A549 (cell line): ENCODE results near the gene RIMBP3C.
"Not testable (repeated sequence)": the region's sequence is repeated elsewhere in the genome, so short reads cannot be mapped to it uniquely, and the experiment has no call there.

Experiments used
- TF ChIP-seq, protein P1 (sequence below): fragments of 200-600 bp; sonication (generic); IDR thresholded peaks from 2 replicates; pipeline ENCODE4 v1.6.1; 2016; ENCODE audit warnings: antibody characterized with exemption, mild to moderate bottlenecking, moderate library complexity
- TF ChIP-seq, protein P2 (sequence below): fragments of >200 bp; sonication (Bioruptor Twin); formaldehyde crosslinking; IDR thresholded peaks from 3 replicates; pipeline ENCODE4 v1.5.1; 2016

DNA sequence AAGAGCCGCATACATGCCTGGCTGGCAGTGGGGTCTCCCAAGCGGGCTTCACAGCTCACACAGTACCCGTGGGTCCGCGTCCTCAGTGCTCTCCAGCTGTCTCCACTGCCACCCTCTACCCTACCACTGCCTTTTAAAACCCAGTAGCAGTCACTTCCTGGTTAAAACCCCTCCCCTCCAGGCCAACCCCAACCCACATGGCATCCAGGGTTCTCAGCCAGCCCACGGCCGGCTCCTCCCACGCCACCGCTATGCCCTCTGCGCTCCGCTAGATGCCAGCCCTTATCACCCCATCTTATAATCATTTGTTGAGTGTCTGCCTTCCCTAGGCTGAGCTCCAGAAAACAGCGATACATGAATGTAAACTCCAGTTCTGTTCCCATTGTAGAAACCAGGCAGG, 37.1 kb downstream of the RIMBP3C start:
- TF ChIP-seq, protein P1, sequence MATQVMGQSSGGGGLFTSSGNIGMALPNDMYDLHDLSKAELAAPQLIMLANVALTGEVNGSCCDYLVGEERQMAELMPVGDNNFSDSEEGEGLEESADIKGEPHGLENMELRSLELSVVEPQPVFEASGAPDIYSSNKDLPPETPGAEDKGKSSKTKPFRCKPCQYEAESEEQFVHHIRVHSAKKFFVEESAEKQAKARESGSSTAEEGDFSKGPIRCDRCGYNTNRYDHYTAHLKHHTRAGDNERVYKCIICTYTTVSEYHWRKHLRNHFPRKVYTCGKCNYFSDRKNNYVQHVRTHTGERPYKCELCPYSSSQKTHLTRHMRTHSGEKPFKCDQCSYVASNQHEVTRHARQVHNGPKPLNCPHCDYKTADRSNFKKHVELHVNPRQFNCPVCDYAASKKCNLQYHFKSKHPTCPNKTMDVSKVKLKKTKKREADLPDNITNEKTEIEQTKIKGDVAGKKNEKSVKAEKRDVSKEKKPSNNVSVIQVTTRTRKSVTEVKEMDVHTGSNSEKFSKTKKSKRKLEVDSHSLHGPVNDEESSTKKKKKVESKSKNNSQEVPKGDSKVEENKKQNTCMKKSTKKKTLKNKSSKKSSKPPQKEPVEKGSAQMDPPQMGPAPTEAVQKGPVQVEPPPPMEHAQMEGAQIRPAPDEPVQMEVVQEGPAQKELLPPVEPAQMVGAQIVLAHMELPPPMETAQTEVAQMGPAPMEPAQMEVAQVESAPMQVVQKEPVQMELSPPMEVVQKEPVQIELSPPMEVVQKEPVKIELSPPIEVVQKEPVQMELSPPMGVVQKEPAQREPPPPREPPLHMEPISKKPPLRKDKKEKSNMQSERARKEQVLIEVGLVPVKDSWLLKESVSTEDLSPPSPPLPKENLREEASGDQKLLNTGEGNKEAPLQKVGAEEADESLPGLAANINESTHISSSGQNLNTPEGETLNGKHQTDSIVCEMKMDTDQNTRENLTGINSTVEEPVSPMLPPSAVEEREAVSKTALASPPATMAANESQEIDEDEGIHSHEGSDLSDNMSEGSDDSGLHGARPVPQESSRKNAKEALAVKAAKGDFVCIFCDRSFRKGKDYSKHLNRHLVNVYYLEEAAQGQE, result not testable (repeated sequence)
- TF ChIP-seq, protein P2, sequence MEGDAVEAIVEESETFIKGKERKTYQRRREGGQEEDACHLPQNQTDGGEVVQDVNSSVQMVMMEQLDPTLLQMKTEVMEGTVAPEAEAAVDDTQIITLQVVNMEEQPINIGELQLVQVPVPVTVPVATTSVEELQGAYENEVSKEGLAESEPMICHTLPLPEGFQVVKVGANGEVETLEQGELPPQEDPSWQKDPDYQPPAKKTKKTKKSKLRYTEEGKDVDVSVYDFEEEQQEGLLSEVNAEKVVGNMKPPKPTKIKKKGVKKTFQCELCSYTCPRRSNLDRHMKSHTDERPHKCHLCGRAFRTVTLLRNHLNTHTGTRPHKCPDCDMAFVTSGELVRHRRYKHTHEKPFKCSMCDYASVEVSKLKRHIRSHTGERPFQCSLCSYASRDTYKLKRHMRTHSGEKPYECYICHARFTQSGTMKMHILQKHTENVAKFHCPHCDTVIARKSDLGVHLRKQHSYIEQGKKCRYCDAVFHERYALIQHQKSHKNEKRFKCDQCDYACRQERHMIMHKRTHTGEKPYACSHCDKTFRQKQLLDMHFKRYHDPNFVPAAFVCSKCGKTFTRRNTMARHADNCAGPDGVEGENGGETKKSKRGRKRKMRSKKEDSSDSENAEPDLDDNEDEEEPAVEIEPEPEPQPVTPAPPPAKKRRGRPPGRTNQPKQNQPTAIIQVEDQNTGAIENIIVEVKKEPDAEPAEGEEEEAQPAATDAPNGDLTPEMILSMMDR, result not testable (repeated sequence)
